HL-60 (cell line): Measurements from ENCODE around the gene ARMC9.

ENCODE experiments used
- TF ChIP-seq, protein P1 (sequence below): IDR thresholded peaks from one replicate; pipeline ENCODE4 v1.5.1; 2011; ENCODE audit warnings: low read length, control low read depth, inconsistent platforms; ENCODE audit not compliant: insufficient read depth
- TF ChIP-seq, protein P2 (sequence below): IDR thresholded peaks from 2 replicates; pipeline ENCODE4 v1.6.1; 2012; ENCODE audit warnings: low read depth; ENCODE audit not compliant: insufficient replicate concordance

DNA sequence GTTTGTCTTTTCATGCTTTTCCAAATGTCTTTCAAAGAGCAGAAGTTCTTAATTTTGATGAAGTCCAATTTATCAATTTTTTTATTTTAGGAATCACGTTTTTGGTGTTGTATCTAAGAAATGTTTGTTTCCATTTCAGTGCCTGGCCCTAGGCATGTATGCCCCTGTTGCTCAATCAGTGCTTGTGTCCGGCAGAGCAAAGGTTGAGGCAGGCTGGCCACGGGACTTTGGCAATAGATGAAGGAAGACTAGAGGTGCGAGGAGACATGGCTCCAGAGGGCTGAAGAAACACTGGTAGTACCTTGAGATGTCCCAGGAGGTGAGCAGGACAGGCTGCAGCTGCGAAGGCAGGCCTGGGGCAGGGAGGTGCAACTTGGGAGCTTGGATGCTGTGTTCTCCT, 187.0 kb downstream of the ARMC9 start:
- TF ChIP-seq, protein P1, sequence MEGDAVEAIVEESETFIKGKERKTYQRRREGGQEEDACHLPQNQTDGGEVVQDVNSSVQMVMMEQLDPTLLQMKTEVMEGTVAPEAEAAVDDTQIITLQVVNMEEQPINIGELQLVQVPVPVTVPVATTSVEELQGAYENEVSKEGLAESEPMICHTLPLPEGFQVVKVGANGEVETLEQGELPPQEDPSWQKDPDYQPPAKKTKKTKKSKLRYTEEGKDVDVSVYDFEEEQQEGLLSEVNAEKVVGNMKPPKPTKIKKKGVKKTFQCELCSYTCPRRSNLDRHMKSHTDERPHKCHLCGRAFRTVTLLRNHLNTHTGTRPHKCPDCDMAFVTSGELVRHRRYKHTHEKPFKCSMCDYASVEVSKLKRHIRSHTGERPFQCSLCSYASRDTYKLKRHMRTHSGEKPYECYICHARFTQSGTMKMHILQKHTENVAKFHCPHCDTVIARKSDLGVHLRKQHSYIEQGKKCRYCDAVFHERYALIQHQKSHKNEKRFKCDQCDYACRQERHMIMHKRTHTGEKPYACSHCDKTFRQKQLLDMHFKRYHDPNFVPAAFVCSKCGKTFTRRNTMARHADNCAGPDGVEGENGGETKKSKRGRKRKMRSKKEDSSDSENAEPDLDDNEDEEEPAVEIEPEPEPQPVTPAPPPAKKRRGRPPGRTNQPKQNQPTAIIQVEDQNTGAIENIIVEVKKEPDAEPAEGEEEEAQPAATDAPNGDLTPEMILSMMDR, result no peak
- TF ChIP-seq, protein P2, sequence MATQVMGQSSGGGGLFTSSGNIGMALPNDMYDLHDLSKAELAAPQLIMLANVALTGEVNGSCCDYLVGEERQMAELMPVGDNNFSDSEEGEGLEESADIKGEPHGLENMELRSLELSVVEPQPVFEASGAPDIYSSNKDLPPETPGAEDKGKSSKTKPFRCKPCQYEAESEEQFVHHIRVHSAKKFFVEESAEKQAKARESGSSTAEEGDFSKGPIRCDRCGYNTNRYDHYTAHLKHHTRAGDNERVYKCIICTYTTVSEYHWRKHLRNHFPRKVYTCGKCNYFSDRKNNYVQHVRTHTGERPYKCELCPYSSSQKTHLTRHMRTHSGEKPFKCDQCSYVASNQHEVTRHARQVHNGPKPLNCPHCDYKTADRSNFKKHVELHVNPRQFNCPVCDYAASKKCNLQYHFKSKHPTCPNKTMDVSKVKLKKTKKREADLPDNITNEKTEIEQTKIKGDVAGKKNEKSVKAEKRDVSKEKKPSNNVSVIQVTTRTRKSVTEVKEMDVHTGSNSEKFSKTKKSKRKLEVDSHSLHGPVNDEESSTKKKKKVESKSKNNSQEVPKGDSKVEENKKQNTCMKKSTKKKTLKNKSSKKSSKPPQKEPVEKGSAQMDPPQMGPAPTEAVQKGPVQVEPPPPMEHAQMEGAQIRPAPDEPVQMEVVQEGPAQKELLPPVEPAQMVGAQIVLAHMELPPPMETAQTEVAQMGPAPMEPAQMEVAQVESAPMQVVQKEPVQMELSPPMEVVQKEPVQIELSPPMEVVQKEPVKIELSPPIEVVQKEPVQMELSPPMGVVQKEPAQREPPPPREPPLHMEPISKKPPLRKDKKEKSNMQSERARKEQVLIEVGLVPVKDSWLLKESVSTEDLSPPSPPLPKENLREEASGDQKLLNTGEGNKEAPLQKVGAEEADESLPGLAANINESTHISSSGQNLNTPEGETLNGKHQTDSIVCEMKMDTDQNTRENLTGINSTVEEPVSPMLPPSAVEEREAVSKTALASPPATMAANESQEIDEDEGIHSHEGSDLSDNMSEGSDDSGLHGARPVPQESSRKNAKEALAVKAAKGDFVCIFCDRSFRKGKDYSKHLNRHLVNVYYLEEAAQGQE, result no peak
